Pancreas (tissue), 10 donors: Measurements from ENCODE around the gene SHISA3. TPM values are rescaled to one million over a fixed set of nuclear protein-coding genes. Genes with fewer than 3 reads are reported as not detected.
"Not testable (repeated sequence)": the region's sequence is repeated elsewhere in the genome, so short reads cannot be mapped to it uniquely, and the experiment has no call there.

Experiments used
- ATAC-seq, 4 donors: fragments of 200-7000 bp; cut with Tn5 transposase; one replicate each; pipeline versions ENCODE4 v1.8.0 to v1.9.1; 2020; ENCODE audit warnings: mild to moderate bottlenecking in 4 of 4, moderate library complexity in 4 of 4
- DNase-seq, 6 donors: peaks; one replicate each; pipeline ENCODE4 v3.0.0-alpha.2; 2020
- FAIRE-seq: peaks from 2 replicates; lab custom pipeline; 2012; peaks lifted over from hg19 to GRCh38; lab: Jason Lieb, UNC
- H3K27ac ChIP-seq, 4 donors: fragments of 200-600 bp; sonication (generic); 1 replicate in 3 of 4; 2 replicates in 1 of 4; pipeline versions ENCODE4 v1.5.0 to v1.8.0; 2020
- H3K27me3 ChIP-seq, 4 donors: fragments of 200-600 bp; one replicate each; pipeline ENCODE4 v1.8.0; 2021
- H3K36me3 ChIP-seq, 3 donors: fragments of 200-600 bp; sonication (generic) in 1 of 3; one replicate each; pipeline versions ENCODE4 v1.5.0 to v1.8.0; 2020 to 2021
- H3K4me1 ChIP-seq, 3 donors: fragments of 200-600 bp; one replicate each; pipeline ENCODE4 v1.8.0; 2021
- H3K4me3 ChIP-seq, 4 donors: fragments of 200-600 bp; sonication (generic) in 2 of 4; one replicate each; pipeline versions ENCODE4 v1.5.0 to v1.8.0; 2020 to 2021
- H3K9me3 ChIP-seq, 4 donors: fragments of 200-600 bp; one replicate each; pipeline ENCODE4 v1.8.0; 2021
- CTCF ChIP-seq, 4 donors: fragments of 200-600 bp; sonication (generic) in 3 of 4; IDR thresholded peaks; one replicate each; pipeline versions ENCODE4 v1.5.0 to v1.8.0; 2021; ENCODE audit warnings: antibody characterized with exemption in 4 of 4
- WGBS, 2 donors: extraction: QIAGEN DNeasy Blood & Tissue Kit; methylation state at CpG; one replicate each; pipeline ENCODE4 v1.1.7; 2013; 5-methylcytosine and 5-hydroxymethylcytosine counted together
- intact Hi-C, 3 donors: fragments of 100-400 bp; cut with DNase I; formaldehyde crosslinking; loops; one replicate each; pipeline versions ENCODE4 v1.11.1 to v1.14.2; 2022
- polyA plus RNA-seq, 2 donors: library from polyadenylated mRNA; stranded (reverse); fragments of 200-250 nt; gene quantifications; one replicate each; pipeline ENCODE4 v1.2.3, GENCODE V29; 2013
- total RNA-seq, 6 donors: library from RNA; stranded (reverse); fragmentation: NEBNext Ultra II Directional in 4 of 6; extraction: Animal tissue kit (Norgen Biotek cat#: 25700) in 4 of 6; gene quantifications; one replicate each; pipeline versions ENCODE4 v1.2.1 to v1.2.4, GENCODE V29; 2021 to 2023
- donor health status: healthy with polysubstance abuse.
- donor health status: DM: no; HTN: no; CAD: no; lungs with moderate emphysema.
- donor health status: DM: no; HTN: no; CAD: no.
- donor health status: control.
- donor health status: control.
- donor health status: Bipolar disorder and iron deficiency.
- donor health status: DM: yes; HTN: yes; CAD: no.
- donor health status: DM: no; HTN: no; CAD: no.
- donor health status: DM: no; HTN: no; CAD: no.
- donor health status: DM: yes; HTN: yes; CAD: no.

SHISA3 gene
- total and polyA plus RNA-seq, 8 donors: 0.07 to 0.43 (median 0.16) TPM; not detected in 3

DNA sequence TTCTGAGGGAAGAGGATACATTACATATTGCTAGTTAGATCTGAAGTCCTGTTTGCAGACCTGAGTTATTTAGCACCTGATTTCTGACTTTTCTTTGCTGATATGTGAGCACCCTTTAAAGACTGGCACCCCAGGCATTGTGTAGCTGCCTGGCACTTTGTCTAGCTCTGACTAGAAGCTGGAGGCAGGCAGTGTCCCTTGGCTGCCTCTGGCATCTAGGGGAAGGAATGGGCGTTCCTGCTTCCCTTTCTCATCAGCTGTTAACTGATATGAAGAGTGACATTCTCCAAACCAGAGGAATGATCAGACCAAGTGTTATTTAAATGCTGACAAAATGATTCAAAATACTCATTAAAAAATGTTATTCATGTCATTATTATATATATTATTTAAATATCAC is 30.3 kb upstream of the SHISA3 start:
- Histone ChIP-seq H3K27ac (no peak overlapping the region), H3K27me3 (no peaks in the 10 kb centered on the region), H3K4me3 (no peak overlapping the region), H3K9me3 (no peaks in the 10 kb centered on the region), H3K36me3 (no peaks in the 10 kb centered on the region), H3K4me1 (no peaks in the 10 kb centered on the region)
- no peak for DNase-seq
- no peak for TF ChIP-seq CTCF (IDR thresholded peaks at IDR 0.05)
- no peak for ATAC-seq
- no peak for FAIRE-seq
- 53 to 82% methylated on average over 1 of the region's 1 CpG for WGBS, 2 donors
- intact Hi-C loops: loop anchor here in 2 of 3 donors (10.0 kb wide), 2 partner anchors 148 to 158 kb away; no protein-coding TSS in a partner anchor

DNA sequence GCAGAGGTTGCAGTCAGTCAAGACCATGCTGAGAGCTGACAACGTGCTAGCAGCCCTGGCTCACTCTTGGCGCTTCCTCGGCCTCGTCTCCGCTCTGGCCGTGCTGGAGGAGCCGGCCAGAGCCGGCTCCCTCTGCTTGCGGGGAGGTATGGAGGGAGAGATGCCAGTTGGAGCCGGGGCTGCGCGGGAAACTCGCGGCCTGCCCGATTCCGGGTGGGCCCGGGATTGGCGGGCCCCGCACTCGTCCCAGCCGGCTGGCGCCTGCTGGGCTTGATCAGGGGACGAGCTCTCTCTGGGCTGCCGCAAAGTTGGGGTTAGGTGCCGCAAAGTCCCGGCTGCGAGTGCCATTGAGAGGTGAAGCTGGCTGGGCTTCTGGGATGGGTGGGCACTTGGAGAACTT is 27.8 kb upstream of the SHISA3 start:
- Histone ChIP-seq H3K36me3 (no peaks in the 10 kb centered on the region), H3K4me1 (no peaks in the 10 kb centered on the region), H3K27ac (no peak overlapping the region), H3K4me3 (no peak overlapping the region), H3K27me3 (no peaks in the 10 kb centered on the region), H3K9me3 (no peaks in the 10 kb centered on the region)
- intact Hi-C loops: loop anchor here in 2 of 3 donors (10.0 kb wide), 2 partner anchors 145 to 155 kb away; no protein-coding TSS in a partner anchor
- 83 to 92% methylated on average over 26 to 27 of the region's 27 CpGs for WGBS, 2 donors
- FAIRE-seq (no peak), ATAC-seq (no peak), DNase-seq (peak in 1 of 6 donors; percentile 48)
- TF ChIP-seq CTCF (IDR thresholded peaks at IDR 0.05): no peak

- H3K4me1 ChIP-seq: no peaks in the 10 kb centered on the region
- no peaks in the 10 kb centered on the region for H3K9me3 ChIP-seq
- intact Hi-C loops: no loop called here
- H3K27ac ChIP-seq: no peak overlapping the region
- no peaks in the 10 kb centered on the region for H3K27me3 ChIP-seq
- ATAC-seq: peak in 3 of 4 donors; percentile 76 to 80 (median 76)
- WGBS, 2 donors: 46 to 52% methylated on average over 2 of the region's 2 CpGs
- peak; percentile 78 for FAIRE-seq
- peak in 1 of 6 donors; percentile 23 for DNase-seq
- TF ChIP-seq CTCF (IDR thresholded peaks at IDR 0.05): peak in 3 of 4 donors; percentile 31 to 33 (median 33)
- no peaks in the 10 kb centered on the region for H3K36me3 ChIP-seq
- H3K4me3 ChIP-seq: no peak overlapping the region
Measured at GRCh38 chr4:42371305-42372252, 25.7 kb upstream of the SHISA3 start.

DNA sequence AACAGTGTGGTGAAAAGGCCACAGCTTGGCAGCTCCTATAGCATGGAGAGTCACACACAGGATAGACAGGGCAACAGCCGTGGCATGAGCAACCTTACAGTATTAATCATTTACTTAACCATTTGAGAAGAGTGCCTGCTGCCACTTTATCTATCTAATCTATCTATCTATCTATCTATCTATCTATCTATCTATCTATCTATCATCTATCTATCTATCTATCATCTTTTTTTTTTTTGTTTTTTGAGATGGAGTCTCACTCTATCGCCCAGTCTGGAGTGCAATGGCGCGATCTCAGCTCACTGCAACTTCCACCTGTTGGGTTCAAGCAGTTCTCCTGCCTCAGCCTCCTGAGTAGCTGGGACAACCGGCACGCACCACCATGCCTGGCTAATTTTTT is 25.0 kb upstream of the SHISA3 start:
- H3K27ac ChIP-seq, FAIRE-seq, H3K9me3 ChIP-seq, H3K4me3 ChIP-seq, ATAC-seq, intact Hi-C loops, DNase-seq, H3K4me1 ChIP-seq, H3K27me3 ChIP-seq, H3K36me3 ChIP-seq: not testable (repeated sequence)
- 90 to 93% methylated on average over 6 of the region's 6 CpGs for WGBS, 2 donors

GRCh38 chr4:42377497-42377896 is 19.8 kb upstream of the SHISA3 start:
- Histone ChIP-seq H3K4me3 (no peak overlapping the region), H3K27me3 (peaks cover 0 to 4% (median 0%) of the 10 kb centered on the region in 4 donors), H3K9me3 (no peaks in the 10 kb centered on the region), H3K27ac (no peak overlapping the region), H3K4me1 (no peaks in the 10 kb centered on the region), H3K36me3 (no peaks in the 10 kb centered on the region)
- ATAC-seq (no peak), DNase-seq (no peak), FAIRE-seq (peak; percentile 13)
- intact Hi-C loops: no loop called here
- TF ChIP-seq CTCF (IDR thresholded peaks at IDR 0.05): no peak
- WGBS, 2 donors: 51 to 55% methylated on average over 4 of the region's 4 CpGs
